Karpas-422 (cell line): ENCODE results near the gene EPHA3. TPM values are rescaled to one million over a fixed set of nuclear protein-coding genes. Genes with fewer than 3 reads are reported as not detected.
"Not testable (repeated sequence)": the region's sequence is repeated elsewhere in the genome, so short reads cannot be mapped to it uniquely, and the experiment has no call there.

Source experiments
- DNase-seq: peaks from one replicate; pipeline ENCODE4 v3.0.0-alpha.2; 2015
- H2AFZ ChIP-seq: fragments of 200-600 bp; sonication (generic); 2 replicates; pipeline ENCODE4 v1.6.1; 2014; ENCODE audit warnings: antibody characterized with exemption, low read length, mixed read lengths
- H3K27ac ChIP-seq: fragments of 200-600 bp; sonication (generic); 2 replicates; pipeline ENCODE4 v1.5.1; 2014; ENCODE audit warnings: mild to moderate bottlenecking, low read length, moderate library complexity
- H3K27me3 ChIP-seq: fragments of 200-600 bp; sonication (generic); 2 replicates; pipeline ENCODE4 v1.6.1; 2014; ENCODE audit warnings: low read length, mixed read lengths
- H3K36me3 ChIP-seq: fragments of 200-600 bp; sonication (generic); 2 replicates; pipeline ENCODE4 v1.6.1; 2014; ENCODE audit warnings: low read length, mixed read lengths; ENCODE audit not compliant: insufficient read depth
- H3K4me1 ChIP-seq: fragments of 200-600 bp; sonication (generic); 2 replicates; pipeline ENCODE4 v1.6.1; 2014; ENCODE audit warnings: mild to moderate bottlenecking, low read length, mixed read lengths
- H3K4me2 ChIP-seq: fragments of 200-600 bp; sonication (generic); 2 replicates; pipeline ENCODE4 v1.6.1; 2014; ENCODE audit warnings: low read length, low read depth, mild to moderate bottlenecking; ENCODE audit not compliant: poor library complexity, severe bottlenecking
- H3K4me3 ChIP-seq: fragments of 200-600 bp; sonication (generic); 2 replicates; pipeline ENCODE4 v1.5.1; 2014; ENCODE audit warnings: mild to moderate bottlenecking, antibody characterized with exemption, low read length, mixed read lengths
- H3K79me2 ChIP-seq: fragments of 200-600 bp; sonication (generic); 2 replicates; pipeline ENCODE4 v1.6.1; 2014; ENCODE audit warnings: mild to moderate bottlenecking, low read length, mixed read lengths
- H3K9ac ChIP-seq: fragments of 200-600 bp; sonication (generic); 2 replicates; pipeline ENCODE4 v1.6.0; 2014; ENCODE audit warnings: low read length
- H3K9me2 ChIP-seq: fragments of 200-600 bp; sonication (generic), shearing (Covaris generic); replicated peaks from 2 replicates; pipeline ENCODE4 v1.6.0; 2014; ENCODE audit warnings: mild to moderate bottlenecking, low read length, moderate library complexity; ENCODE audit not compliant: insufficient read depth
- H3K9me3 ChIP-seq: fragments of 300-700, 200-600 bp; sonication (generic); 2 replicates; pipeline ENCODE4 v1.6.1; 2014; ENCODE audit warnings: low read length, mixed read lengths
- H4K20me1 ChIP-seq: fragments of 200-600 bp; sonication (generic); 2 replicates; pipeline ENCODE4 v1.6.1; 2014; ENCODE audit warnings: mild to moderate bottlenecking, antibody characterized with exemption, low read length, low read depth; ENCODE audit not compliant: insufficient read depth
- total RNA-seq: library from RNA; depleted of rRNA; stranded (reverse); fragments of >200 nt; shearing (Covaris generic); gene quantifications from 2 replicates; pipeline ENCODE4 v1.2.3, GENCODE V29; 2014; ENCODE audit warnings: low replicate concordance

EPHA3 gene
- total RNA-seq, 1 experiment from 2014 or later = not detected

- Histone ChIP-seq H3K9me2 (no peaks in the 10 kb centered on the region), H2AFZ (no peak overlapping the region), H3K4me1 (no peaks in the 10 kb centered on the region), H3K4me2 (no peak overlapping the region), H3K36me3 (no peaks in the 10 kb centered on the region), H3K9me3 (peaks cover 17% of the 10 kb centered on the region), H3K9ac (no peak overlapping the region), H3K27ac (no peak overlapping the region), H3K4me3 (no peak overlapping the region), H3K79me2 (no peaks in the 10 kb centered on the region), H3K27me3 (no peaks in the 10 kb centered on the region), H4K20me1 (no peaks in the 10 kb centered on the region)
- DNase-seq = no peak
These were observed 225.4 kb downstream of the EPHA3 start for GRCh38 chr3:89332793-89333192.

GRCh38 chr3:89335693-89336092 lies 228.3 kb downstream of the EPHA3 start:
- Histone ChIP-seq H3K36me3 (no peaks in the 10 kb centered on the region), H2AFZ (no peak overlapping the region), H3K79me2 (no peaks in the 10 kb centered on the region), H3K27me3 (no peaks in the 10 kb centered on the region), H3K4me2 (no peak overlapping the region), H3K9ac (no peak overlapping the region), H4K20me1 (no peaks in the 10 kb centered on the region), H3K9me2 (no peaks in the 10 kb centered on the region), H3K4me3 (no peak overlapping the region), H3K27ac (no peak overlapping the region), H3K9me3 (peaks cover 7% of the 10 kb centered on the region), H3K4me1 (no peaks in the 10 kb centered on the region)
- no peak for DNase-seq

- Histone ChIP-seq H3K27ac (no peak overlapping the region), H3K9me2 (no peaks in the 10 kb centered on the region)
- no peak for DNase-seq
These were observed 233.0 kb downstream of the EPHA3 start for GRCh38 chr3:89340408-89340807.

GRCh38 chr3:89344076-89344475 lies 236.7 kb downstream of the EPHA3 start:
- Histone ChIP-seq H2AFZ (no peak overlapping the region), H3K79me2 (no peaks in the 10 kb centered on the region), H3K4me1 (no peaks in the 10 kb centered on the region), H3K9me2 (no peaks in the 10 kb centered on the region), H3K4me3 (no peak overlapping the region), H3K9me3 (no peaks in the 10 kb centered on the region), H3K27me3 (no peaks in the 10 kb centered on the region), H4K20me1 (no peaks in the 10 kb centered on the region), H3K36me3 (no peaks in the 10 kb centered on the region), H3K9ac (no peak overlapping the region), H3K27ac (no peak overlapping the region), H3K4me2 (no peak overlapping the region)
- no peak for DNase-seq

More at GRCh38 chr3:89340408-89340807, 233.0 kb downstream of the EPHA3 start:
- no peak overlapping the region for H3K9ac ChIP-seq
- no peaks in the 10 kb centered on the region for H3K79me2 ChIP-seq
- no peaks in the 10 kb centered on the region for H4K20me1 ChIP-seq
- no peaks in the 10 kb centered on the region for H3K36me3 ChIP-seq
- H2AFZ ChIP-seq = no peak overlapping the region
- no peak overlapping the region for H3K4me3 ChIP-seq
- H3K27me3 ChIP-seq = no peaks in the 10 kb centered on the region
- no peaks in the 10 kb centered on the region; the same call in 1 of the 2 replicates for H3K9me3 ChIP-seq
- H3K4me1 ChIP-seq = no peaks in the 10 kb centered on the region
- H3K4me2 ChIP-seq = no peak overlapping the region

GRCh38 chr3:89350935-89351334 lies 243.5 kb downstream of the EPHA3 start:
- not testable (repeated sequence) for H4K20me1 ChIP-seq, H3K4me3 ChIP-seq, H3K9me2 ChIP-seq, DNase-seq, H3K36me3 ChIP-seq, H3K9me3 ChIP-seq, H3K27me3 ChIP-seq, H3K4me1 ChIP-seq, H3K4me2 ChIP-seq, H3K9ac ChIP-seq, H2AFZ ChIP-seq, H3K27ac ChIP-seq, H3K79me2 ChIP-seq

- no peak overlapping the region for H3K9ac ChIP-seq
- no peaks in the 10 kb centered on the region for H4K20me1 ChIP-seq
- no peaks in the 10 kb centered on the region for H3K27me3 ChIP-seq
- no peak overlapping the region for H3K4me3 ChIP-seq
- H3K27ac ChIP-seq = no peak overlapping the region
- no peak overlapping the region for H3K4me2 ChIP-seq
- peaks cover 9% of the 10 kb centered on the region for H3K9me3 ChIP-seq
- H3K36me3 ChIP-seq = no peaks in the 10 kb centered on the region
- H2AFZ ChIP-seq = no peak overlapping the region
- no peaks in the 10 kb centered on the region for H3K9me2 ChIP-seq
- DNase-seq = no peak
- no peaks in the 10 kb centered on the region for H3K4me1 ChIP-seq
- no peaks in the 10 kb centered on the region for H3K79me2 ChIP-seq
These were observed 246.0 kb downstream of the EPHA3 start for GRCh38 chr3:89353465-89353864.

- H3K4me3 ChIP-seq = no peak overlapping the region
- no peak overlapping the region for H3K4me2 ChIP-seq
- no peak overlapping the region for H2AFZ ChIP-seq
- no peak overlapping the region for H3K27ac ChIP-seq
- no peak overlapping the region for H3K9ac ChIP-seq
- H3K9me3 ChIP-seq = peaks cover 5% of the 10 kb centered on the region
- no peak for DNase-seq
- no peaks in the 10 kb centered on the region for H3K36me3 ChIP-seq
- no peaks in the 10 kb centered on the region for H3K4me1 ChIP-seq
- H3K79me2 ChIP-seq = no peaks in the 10 kb centered on the region
- H4K20me1 ChIP-seq = no peaks in the 10 kb centered on the region
- H3K9me2 ChIP-seq = no peaks in the 10 kb centered on the region
- no peaks in the 10 kb centered on the region for H3K27me3 ChIP-seq
These were observed 250.9 kb downstream of the EPHA3 start for GRCh38 chr3:89358281-89358680.

- Histone ChIP-seq H3K9me2 (no peaks in the 10 kb centered on the region), H3K27ac (no peak overlapping the region), H2AFZ (no peak overlapping the region), H3K9me3 (peaks cover 3% of the 10 kb centered on the region), H3K36me3 (no peaks in the 10 kb centered on the region), H3K9ac (no peak overlapping the region), H3K79me2 (no peaks in the 10 kb centered on the region), H3K4me1 (no peaks in the 10 kb centered on the region), H3K4me3 (no peak overlapping the region), H4K20me1 (no peaks in the 10 kb centered on the region), H3K27me3 (no peaks in the 10 kb centered on the region), H3K4me2 (no peak overlapping the region)
- no peak for DNase-seq
These were observed 252.7 kb downstream of the EPHA3 start for GRCh38 chr3:89360156-89360555.

- Histone ChIP-seq H3K4me3 (no peak overlapping the region), H3K27me3 (no peaks in the 10 kb centered on the region)
These were observed 255.1 kb downstream of the EPHA3 start for GRCh38 chr3:89362496-89362895.

More at GRCh38 chr3:89362496-89362895, 255.1 kb downstream of the EPHA3 start:
- H4K20me1 ChIP-seq = no peaks in the 10 kb centered on the region
- no peak overlapping the region for H3K9ac ChIP-seq
- H3K9me3 ChIP-seq = peaks cover 9% of the 10 kb centered on the region
- no peak overlapping the region for H2AFZ ChIP-seq
- no peak overlapping the region for H3K27ac ChIP-seq
- H3K4me1 ChIP-seq = no peaks in the 10 kb centered on the region
- DNase-seq = no peak
- no peaks in the 10 kb centered on the region for H3K9me2 ChIP-seq
- H3K79me2 ChIP-seq = no peaks in the 10 kb centered on the region
- H3K36me3 ChIP-seq = no peaks in the 10 kb centered on the region
- H3K4me2 ChIP-seq = no peak overlapping the region
